Astrocyte of the cerebellum (primary cell): ENCODE measurements around the gene SSR1.
"Not testable (repeated sequence)": the region's sequence is repeated elsewhere in the genome, so short reads cannot be mapped to it uniquely, and the experiment has no call there.

Source experiments
- DNase-seq: peaks from one replicate; pipeline ENCODE4 v3.0.0-alpha.2; 2011; ENCODE audit warnings: low read depth
- H3K4me3 ChIP-seq: 2 replicates; pipeline ENCODE4 v1.5.1; 2011; ENCODE audit warnings: mild to moderate bottlenecking, low read depth, low read length, moderate library complexity
- CTCF ChIP-seq: IDR thresholded peaks from 2 replicates; pipeline ENCODE4 v1.5.1; 2012; ENCODE audit warnings: low read length, low read depth, moderate library complexity, mild to moderate bottlenecking; ENCODE audit errors: missing control alignments
- in situ Hi-C: cut with HindIII; loops from 2 replicates; pipeline ENCODE4 v1.10.0; 2017; ENCODE audit warnings: low sequenced_read_pairs

SSR1 gene

GRCh38 chr6:7268362-7268761 lies 44.6 kb downstream of the SSR1 start:
- H3K4me3 ChIP-seq = no peak overlapping the region
- no peak for TF ChIP-seq CTCF
- DNase-seq = no peak
- in situ Hi-C loops = no loop called here

DNA sequence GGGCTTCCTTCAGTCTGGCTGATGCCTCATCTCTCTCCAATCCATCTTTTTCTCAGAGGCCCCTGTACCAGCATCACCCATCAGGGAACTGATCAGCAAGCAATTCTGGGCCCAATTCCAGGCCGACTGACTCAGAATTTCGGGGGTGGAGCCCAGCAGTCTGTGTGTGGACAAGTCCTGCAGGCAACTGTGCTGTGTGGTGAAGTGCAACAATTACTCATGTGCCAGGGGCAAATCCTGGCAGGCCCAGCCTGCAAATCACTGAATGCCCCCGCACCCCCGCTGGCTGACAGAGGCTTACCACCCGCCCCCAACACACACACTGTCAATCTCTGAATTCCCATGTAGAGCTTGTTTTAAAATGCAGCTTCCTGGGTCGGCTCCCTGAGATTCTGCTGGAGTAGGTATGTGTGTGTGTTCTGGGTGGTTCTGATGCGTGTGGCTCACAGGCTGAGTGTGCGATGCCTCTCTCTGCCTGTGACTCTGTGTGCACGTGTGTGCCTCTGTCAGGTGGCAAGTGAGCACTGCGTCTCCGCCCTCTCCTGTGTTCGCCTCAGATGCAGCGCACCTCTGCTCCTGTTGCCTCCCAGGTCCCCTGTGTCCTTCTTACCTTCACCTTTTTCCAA lies 45.4 kb downstream of the SSR1 start:
- peak; percentile 87 for DNase-seq
- no peak overlapping the region for H3K4me3 ChIP-seq
- TF ChIP-seq CTCF = no peak
- in situ Hi-C loops = no loop called here

GRCh38 chr6:7267071-7267465 lies 45.9 kb downstream of the SSR1 start:
- no peak for DNase-seq
- in situ Hi-C loops = no loop called here
- H3K4me3 ChIP-seq = no peak overlapping the region
- TF ChIP-seq CTCF = no peak

GRCh38 chr6:7265385-7265726 lies 47.6 kb downstream of the SSR1 start:
- in situ Hi-C loops, H3K4me3 ChIP-seq, DNase-seq: not testable (repeated sequence)

DNA sequence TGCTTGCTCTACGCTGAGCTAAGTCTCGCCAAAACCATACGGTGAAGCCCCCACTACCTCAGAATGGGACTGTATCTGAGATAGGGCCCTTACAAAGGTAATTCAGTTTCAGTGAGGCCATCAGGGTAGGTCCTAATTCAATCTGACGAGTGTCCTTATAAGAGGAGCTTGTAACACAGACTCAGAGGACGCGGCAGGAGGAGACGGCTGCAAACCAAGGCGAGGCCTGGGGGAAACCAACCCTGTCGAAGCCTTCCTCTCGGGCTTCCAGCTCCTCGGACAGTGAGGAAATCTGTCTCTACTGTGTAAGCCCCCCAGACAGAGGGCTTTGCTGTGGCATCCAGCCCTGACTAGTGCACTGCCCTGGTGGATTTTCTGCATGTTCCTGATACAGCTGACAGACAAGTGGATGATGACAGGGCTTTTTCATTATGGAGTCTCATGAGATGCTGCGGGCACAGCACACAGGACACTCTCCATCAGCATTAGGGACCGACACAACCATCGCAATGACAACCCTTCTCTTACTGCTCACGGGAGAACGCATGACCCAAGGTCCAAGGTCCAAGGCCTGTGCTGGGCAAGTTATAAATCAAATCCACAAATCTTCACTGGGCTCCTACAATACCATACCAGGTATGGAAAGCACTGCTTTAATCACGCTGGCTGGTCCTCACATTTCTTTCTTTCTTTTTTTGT lies 48.2 kb downstream of the SSR1 start:
- TF ChIP-seq CTCF = no peak
- no peak overlapping the region for H3K4me3 ChIP-seq
- in situ Hi-C loops = no loop called here
- no peak for DNase-seq

DNA sequence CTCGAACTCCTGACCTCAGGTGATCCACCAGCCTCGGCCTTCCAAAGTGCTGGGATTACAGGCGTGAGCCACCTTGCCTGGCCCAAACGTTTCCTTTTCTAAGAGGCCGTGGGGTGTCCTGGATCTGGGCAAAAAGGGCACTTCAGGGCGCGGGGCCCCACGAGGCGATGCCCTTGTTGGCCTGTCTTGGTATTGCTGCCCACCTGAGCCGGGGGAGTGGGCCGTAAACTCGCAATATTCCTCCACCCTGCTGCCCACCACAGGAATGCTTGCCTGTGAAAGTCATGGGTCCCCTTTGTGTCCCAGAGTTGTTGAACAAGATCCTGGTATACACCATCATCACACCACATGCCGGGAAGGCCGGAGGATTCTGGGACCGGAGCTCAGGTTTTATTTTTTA lies 49.0 kb downstream of the SSR1 start:
- DNase-seq = no peak
- no peak for TF ChIP-seq CTCF
- in situ Hi-C loops = no loop called here
- no peak overlapping the region for H3K4me3 ChIP-seq

- H3K4me3 ChIP-seq, DNase-seq, in situ Hi-C loops: not testable (repeated sequence)
Observed at GRCh38 chr6:7263519-7263805, 49.5 kb downstream of the SSR1 start.
